ENCODE measurements around the gene ANGPTL1. TPM values are rescaled to one million over a fixed set of nuclear protein-coding genes. Genes with fewer than 3 reads are reported as not detected.

The ANGPTL1 gene
- total and polyA plus RNA-seq, 2 donors (not counting 1 experiment from before 2014, with no cell fraction given): 1.5 to 4.1 TPM

DNA sequence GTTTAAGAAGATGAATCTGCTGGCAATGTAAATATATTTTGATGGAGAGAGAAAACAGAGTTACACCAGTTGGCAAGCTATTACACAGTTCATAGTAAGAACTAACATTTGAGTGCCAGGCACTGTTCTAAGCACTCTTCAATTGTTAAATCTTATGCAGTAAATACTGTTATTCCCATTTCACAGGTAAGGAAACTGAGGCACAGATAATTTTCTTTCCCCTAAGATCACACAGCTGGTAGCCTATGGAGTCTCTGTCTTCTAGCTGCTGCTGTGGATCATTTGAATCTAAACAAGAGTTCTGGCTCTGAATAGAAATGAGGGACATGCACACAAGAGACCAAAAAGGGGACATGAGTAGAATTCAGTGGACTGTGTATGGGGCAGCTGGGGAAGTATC lies 8.0 kb downstream of the ANGPTL1 start:
- Histone ChIP-seq H3K27ac (ENCODE audit: insufficient read depth, low read length) (no peak overlapping the region), H4K20me1 (ENCODE audit: control insufficient read depth, extremely low read depth, insufficient read depth, low read length) (no peaks in the 10 kb centered on the region), H3K27me3 (ENCODE audit: control insufficient read depth, insufficient read depth, low read length) (no peaks in the 10 kb centered on the region), H2AFZ (ENCODE audit: low read length) (no peak overlapping the region), H3K9ac (ENCODE audit: insufficient read depth, low read length) (no peak overlapping the region), H3K79me2 (ENCODE audit: control insufficient read depth, insufficient read depth, low read length) (no peaks in the 10 kb centered on the region), H3K4me1 (ENCODE audit: control insufficient read depth, extremely low read depth, insufficient read depth, low read length) (no peaks in the 10 kb centered on the region), H3K36me3 (ENCODE audit: control insufficient read depth, insufficient read depth, low read length) (no peaks in the 10 kb centered on the region), H3K9me3 (ENCODE audit: control insufficient read depth, insufficient read depth, low read depth, low read length) (no peaks in the 10 kb centered on the region), H3K4me2 (ENCODE audit: extremely low read depth, insufficient read depth, low read length) (no peak overlapping the region), H3K4me3 (replicated peaks in 1 of 4; ENCODE audit: control extremely low read depth in 1 of 4, insufficient read depth in 1 of 4, low read depth in 3 of 4, low read length in 4 of 4) (no peak overlapping the region)
- DNase-seq (ENCODE audit: low read depth in 2 of 2): no peak
- TF ChIP-seq EZH2 (IDR thresholded peaks at IDR 0.05; ENCODE audit: low read length, missing control alignments): no peak
- TF ChIP-seq CTCF (conservative IDR thresholded peaks at IDR 0.05 in 1 of 2, IDR thresholded peaks at IDR 0.05 in 1 of 2; ENCODE audit: low read depth in 1 of 2, low read length in 2 of 2): no peak

- Histone ChIP-seq H3K27me3 (ENCODE audit: control insufficient read depth, insufficient read depth, low read length) (no peaks in the 10 kb centered on the region), H4K20me1 (ENCODE audit: control insufficient read depth, extremely low read depth, insufficient read depth, low read length) (no peaks in the 10 kb centered on the region), H3K9me3 (ENCODE audit: control insufficient read depth, insufficient read depth, low read depth, low read length) (no peaks in the 10 kb centered on the region), H3K27ac (ENCODE audit: insufficient read depth, low read length) (no peak overlapping the region), H3K4me2 (ENCODE audit: extremely low read depth, insufficient read depth, low read length) (no peak overlapping the region), H3K4me3 (replicated peaks in 1 of 4; ENCODE audit: control extremely low read depth in 1 of 4, insufficient read depth in 1 of 4, low read depth in 3 of 4, low read length in 4 of 4) (no peak overlapping the region), H3K9ac (ENCODE audit: insufficient read depth, low read length) (no peak overlapping the region), H3K4me1 (ENCODE audit: control insufficient read depth, extremely low read depth, insufficient read depth, low read length) (no peaks in the 10 kb centered on the region), H3K79me2 (ENCODE audit: control insufficient read depth, insufficient read depth, low read length) (no peaks in the 10 kb centered on the region), H3K36me3 (ENCODE audit: control insufficient read depth, insufficient read depth, low read length) (no peaks in the 10 kb centered on the region), H2AFZ (ENCODE audit: low read length) (no peak overlapping the region)
- no peak for DNase-seq (ENCODE audit: low read depth in 2 of 2)
- no peak for TF ChIP-seq EZH2 (IDR thresholded peaks at IDR 0.05; ENCODE audit: low read length, missing control alignments)
- TF ChIP-seq CTCF (conservative IDR thresholded peaks at IDR 0.05 in 1 of 2, IDR thresholded peaks at IDR 0.05 in 1 of 2; ENCODE audit: low read depth in 1 of 2, low read length in 2 of 2): no peak
Measured at GRCh38 chr1:178862416-178862815, 8.5 kb downstream of the ANGPTL1 start.

DNA sequence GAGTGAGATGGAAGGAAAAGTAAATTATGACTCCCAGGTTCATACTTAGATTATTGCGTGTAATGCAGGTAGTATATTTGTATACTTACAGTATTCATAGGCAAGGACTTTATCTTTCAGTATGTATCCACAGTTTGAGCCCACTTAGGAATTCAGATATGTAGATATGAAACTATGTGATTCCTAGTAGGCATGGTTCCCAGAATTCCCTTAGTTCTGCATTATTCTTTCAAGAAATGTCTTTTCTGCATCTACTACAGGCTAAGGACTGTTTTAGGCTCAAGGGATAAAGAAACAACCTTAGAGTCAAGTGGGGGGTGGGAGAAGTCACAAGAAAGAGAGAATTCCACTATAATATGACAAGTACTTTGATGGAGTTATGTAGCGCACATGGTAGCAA lies 13.8 kb downstream of the ANGPTL1 start:
- H3K27ac ChIP-seq (ENCODE audit: insufficient read depth, low read length): no peak overlapping the region
- H3K4me3 ChIP-seq (replicated peaks in 1 of 4; ENCODE audit: control extremely low read depth in 1 of 4, insufficient read depth in 1 of 4, low read depth in 3 of 4, low read length in 4 of 4): no peak overlapping the region
- H2AFZ ChIP-seq (ENCODE audit: low read length): no peak overlapping the region
- no peak overlapping the region for H3K9ac ChIP-seq (ENCODE audit: insufficient read depth, low read length)
- no peaks in the 10 kb centered on the region for H4K20me1 ChIP-seq (ENCODE audit: control insufficient read depth, extremely low read depth, insufficient read depth, low read length)
- no peak for TF ChIP-seq CTCF (conservative IDR thresholded peaks at IDR 0.05 in 1 of 2, IDR thresholded peaks at IDR 0.05 in 1 of 2; ENCODE audit: low read depth in 1 of 2, low read length in 2 of 2)
- TF ChIP-seq EZH2 (IDR thresholded peaks at IDR 0.05; ENCODE audit: low read length, missing control alignments): no peak
- H3K36me3 ChIP-seq (ENCODE audit: control insufficient read depth, insufficient read depth, low read length): no peaks in the 10 kb centered on the region
- no peaks in the 10 kb centered on the region for H3K79me2 ChIP-seq (ENCODE audit: control insufficient read depth, insufficient read depth, low read length)
- no peaks in the 10 kb centered on the region for H3K4me1 ChIP-seq (ENCODE audit: control insufficient read depth, extremely low read depth, insufficient read depth, low read length)
- no peaks in the 10 kb centered on the region for H3K27me3 ChIP-seq (ENCODE audit: control insufficient read depth, insufficient read depth, low read length)
- no peak for DNase-seq (ENCODE audit: low read depth in 2 of 2)
- no peak overlapping the region for H3K4me2 ChIP-seq (ENCODE audit: extremely low read depth, insufficient read depth, low read length)
- no peaks in the 10 kb centered on the region for H3K9me3 ChIP-seq (ENCODE audit: control insufficient read depth, insufficient read depth, low read depth, low read length)
